Sigmoid colon (tissue), 7 donors: ENCODE data around the gene CNDP1. TPM values are rescaled to one million over a fixed set of nuclear protein-coding genes. Genes with fewer than 3 reads are reported as not detected.

Source experiments
- DNase-seq: peaks from one replicate; pipeline ENCODE4 v3.0.0-alpha.2; 2019
- H3K27ac ChIP-seq, 4 donors: fragments of 200-600 bp; sonication (generic); one replicate each; pipeline ENCODE4 v1.5.1; 2016 to 2019; ENCODE audit warnings: mild to moderate bottlenecking in 1 of 4
- H3K27me3 ChIP-seq, 3 donors: fragments of 200-600 bp; sonication (generic); one replicate each; pipeline ENCODE4 v1.5.1; 2019; ENCODE audit warnings: mild to moderate bottlenecking in 1 of 3
- H3K36me3 ChIP-seq, 4 donors: fragments of 200-600 bp; sonication (generic); one replicate each; pipeline ENCODE4 v1.5.1; 2016 to 2019
- H3K4me1 ChIP-seq, 4 donors: fragments of 200-600 bp; sonication (generic); one replicate each; pipeline ENCODE4 v1.5.1; 2017 to 2019
- H3K4me3 ChIP-seq, 4 donors: fragments of 200-600 bp; sonication (generic); one replicate each; pipeline ENCODE4 v1.5.1; 2017 to 2019; ENCODE audit warnings: mild to moderate bottlenecking in 2 of 4, moderate library complexity in 1 of 4
- H3K9me3 ChIP-seq, 4 donors: fragments of 200-600 bp in 3 of 4; sonication (generic) in 3 of 4; one replicate each; pipeline versions ENCODE4 v1.5.1 to v1.6.1; 2013 to 2019
- EP300 ChIP-seq, 4 donors: sonication (generic); formaldehyde crosslinking; IDR thresholded peaks; one replicate each; pipeline ENCODE4 v1.6.1; 2017; ENCODE audit warnings: antibody characterized with exemption in 4 of 4
- POLR2A ChIP-seq, 2 donors: fragments of 450-650 bp; IDR thresholded peaks; one replicate each; pipeline ENCODE4 v1.6.1; 2016; ENCODE audit warnings: antibody characterized with exemption in 2 of 2, mild to moderate bottlenecking in 2 of 2, moderate library complexity in 2 of 2
- POLR2AphosphoS5 ChIP-seq, 4 donors: sonication (generic); formaldehyde crosslinking; IDR thresholded peaks; one replicate each; pipeline ENCODE4 v1.6.1; 2017; ENCODE audit warnings: antibody characterized with exemption in 4 of 4
- WGBS, 2 donors: extraction: QIAGEN DNeasy Blood & Tissue Kit; methylation state at CpG; one replicate each; pipeline ENCODE4 v1.1.7; 2013; 5-methylcytosine and 5-hydroxymethylcytosine counted together
- intact Hi-C: fragments of 100-400 bp; cut with DNase I; formaldehyde crosslinking; loops from one replicate; pipeline ENCODE4 v1.15.1; 2023
- polyA plus RNA-seq, 3 donors: library from polyadenylated mRNA; stranded (reverse); fragments of 200-250 nt; gene quantifications; one replicate each; pipeline ENCODE4 v1.2.3, GENCODE V29; 2013
- total RNA-seq, 4 donors: library from RNA; depleted of rRNA; stranded (reverse); fragments of >200 nt; gene quantifications; one replicate each; pipeline ENCODE4 v1.1.0, GENCODE V29; 2016
- TF ChIP-seq, protein P1 (sequence below), 4 experiments: fragments of 450-650 bp in 3 of 4; fragments of 200-600 bp in 1 of 4; IDR thresholded peaks; one replicate each; pipeline ENCODE4 v1.5.1; 2016 to 2019; ENCODE audit warnings: antibody characterized with exemption in 4 of 4, mild to moderate bottlenecking in 3 of 4, moderate library complexity in 2 of 4
- donor health status: healthy with polysubstance abuse.
- donor health status: Bipolar disorder and iron deficiency.
- donor health status: healthy.

Gene CNDP1
- total and polyA plus RNA-seq, 7 donors = 0.10 to 0.60 TPM; not detected in 5

DNA sequence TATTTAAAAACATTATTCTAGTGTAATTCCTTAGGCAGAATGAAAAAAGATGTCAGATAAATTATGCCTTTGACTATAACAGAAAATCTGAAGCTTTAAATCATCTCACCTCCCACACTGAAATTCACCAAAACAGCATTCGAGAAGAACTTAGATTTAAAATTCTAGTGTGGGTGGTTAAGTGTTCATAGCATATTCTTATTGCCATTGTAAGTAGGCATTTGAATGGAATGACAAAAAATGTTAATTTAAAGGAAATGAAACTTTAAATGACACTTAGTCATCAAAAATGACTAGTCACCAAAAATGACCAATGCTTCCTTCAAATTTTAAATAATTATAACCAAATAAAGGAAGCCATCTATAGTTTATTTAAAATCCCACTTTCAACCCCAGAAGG, 56.4 kb downstream of the CNDP1 start:
- DNase-seq = no peak
- H3K4me1 ChIP-seq = peaks cover 0 to 6% (median 6%) of the 10 kb centered on the region in 4 donors

GRCh38 chr18:74595431-74595830, 61.1 kb downstream of the CNDP1 start:
- H3K4me1 ChIP-seq = peaks cover 0 to 37% (median 30%) of the 10 kb centered on the region in 4 donors
- DNase-seq = no peak
- no peaks in the 10 kb centered on the region for H3K9me3 ChIP-seq
- no peak overlapping the region for H3K27ac ChIP-seq
- no peaks in the 10 kb centered on the region for H3K27me3 ChIP-seq
- H3K36me3 ChIP-seq = peaks cover 0 to 12% (median 2%) of the 10 kb centered on the region in 4 donors
- TF ChIP-seq POLR2AphosphoS5 (IDR thresholded peaks at IDR 0.05) (no peak), EP300 (IDR thresholded peaks at IDR 0.05) (no peak), POLR2A (IDR thresholded peaks at IDR 0.05) (no peak)
- TF ChIP-seq, protein P1, sequence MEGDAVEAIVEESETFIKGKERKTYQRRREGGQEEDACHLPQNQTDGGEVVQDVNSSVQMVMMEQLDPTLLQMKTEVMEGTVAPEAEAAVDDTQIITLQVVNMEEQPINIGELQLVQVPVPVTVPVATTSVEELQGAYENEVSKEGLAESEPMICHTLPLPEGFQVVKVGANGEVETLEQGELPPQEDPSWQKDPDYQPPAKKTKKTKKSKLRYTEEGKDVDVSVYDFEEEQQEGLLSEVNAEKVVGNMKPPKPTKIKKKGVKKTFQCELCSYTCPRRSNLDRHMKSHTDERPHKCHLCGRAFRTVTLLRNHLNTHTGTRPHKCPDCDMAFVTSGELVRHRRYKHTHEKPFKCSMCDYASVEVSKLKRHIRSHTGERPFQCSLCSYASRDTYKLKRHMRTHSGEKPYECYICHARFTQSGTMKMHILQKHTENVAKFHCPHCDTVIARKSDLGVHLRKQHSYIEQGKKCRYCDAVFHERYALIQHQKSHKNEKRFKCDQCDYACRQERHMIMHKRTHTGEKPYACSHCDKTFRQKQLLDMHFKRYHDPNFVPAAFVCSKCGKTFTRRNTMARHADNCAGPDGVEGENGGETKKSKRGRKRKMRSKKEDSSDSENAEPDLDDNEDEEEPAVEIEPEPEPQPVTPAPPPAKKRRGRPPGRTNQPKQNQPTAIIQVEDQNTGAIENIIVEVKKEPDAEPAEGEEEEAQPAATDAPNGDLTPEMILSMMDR (IDR thresholded peaks at IDR 0.05) = no peak
- no peak overlapping the region for H3K4me3 ChIP-seq
- intact Hi-C loops = loop anchor here (5.0 kb wide), 1 partner anchor 612 kb away; the partner anchor contains the start of gene PTGR3

More for the DNA sequence above, 56.4 kb downstream of the CNDP1 start:
- WGBS, 2 donors = 68 to 85% methylated on average over 1 of the region's 1 CpG
- Histone ChIP-seq H3K27me3 (peaks cover 0 to 4% (median 0%) of the 10 kb centered on the region in 3 donors), H3K9me3 (no peaks in the 10 kb centered on the region), H3K27ac (no peak overlapping the region), H3K4me3 (no peak overlapping the region), H3K36me3 (peaks cover 0 to 12% (median 2%) of the 10 kb centered on the region in 4 donors)
- intact Hi-C loops = no loop called here
- TF ChIP-seq POLR2AphosphoS5 (IDR thresholded peaks at IDR 0.05) (no peak), EP300 (IDR thresholded peaks at IDR 0.05) (no peak), POLR2A (IDR thresholded peaks at IDR 0.05) (no peak)
- TF ChIP-seq, protein P1 (IDR thresholded peaks at IDR 0.05) = no peak

GRCh38 chr18:74597034-74597661, 62.8 kb downstream of the CNDP1 start:
- Histone ChIP-seq H3K9me3 (no peaks in the 10 kb centered on the region), H3K27me3 (no peaks in the 10 kb centered on the region), H3K36me3 (peaks cover 0 to 12% (median 2%) of the 10 kb centered on the region in 4 donors), H3K4me1 (peaks cover 0 to 41% (median 30%) of the 10 kb centered on the region in 4 donors), H3K27ac (peak overlapping the region; percentile 92 to 99 (median 96)), H3K4me3 (peak overlapping the region; percentile 56 to 97 (median 78))
- TF ChIP-seq EP300 (IDR thresholded peaks at IDR 0.05) = peak in 1 of 4 donors; percentile 16
- TF ChIP-seq, protein P1 (IDR thresholded peaks at IDR 0.05) = no peak
- TF ChIP-seq POLR2A (IDR thresholded peaks at IDR 0.05) = no peak
- peak in 1 of 4 donors; percentile 29 for TF ChIP-seq POLR2AphosphoS5 (IDR thresholded peaks at IDR 0.05)
- intact Hi-C loops = loop anchor here (2.0 to 5.0 kb wide), 3 partner anchors 100 to 1754 kb away; partner anchors contain the start of genes CNDP2 and PTGR3
- peak; percentile 87 for DNase-seq
- 0 to 1% methylated on average over 41 of the region's 41 CpGs for whole genome bisulfite sequencing, 2 donors

DNA sequence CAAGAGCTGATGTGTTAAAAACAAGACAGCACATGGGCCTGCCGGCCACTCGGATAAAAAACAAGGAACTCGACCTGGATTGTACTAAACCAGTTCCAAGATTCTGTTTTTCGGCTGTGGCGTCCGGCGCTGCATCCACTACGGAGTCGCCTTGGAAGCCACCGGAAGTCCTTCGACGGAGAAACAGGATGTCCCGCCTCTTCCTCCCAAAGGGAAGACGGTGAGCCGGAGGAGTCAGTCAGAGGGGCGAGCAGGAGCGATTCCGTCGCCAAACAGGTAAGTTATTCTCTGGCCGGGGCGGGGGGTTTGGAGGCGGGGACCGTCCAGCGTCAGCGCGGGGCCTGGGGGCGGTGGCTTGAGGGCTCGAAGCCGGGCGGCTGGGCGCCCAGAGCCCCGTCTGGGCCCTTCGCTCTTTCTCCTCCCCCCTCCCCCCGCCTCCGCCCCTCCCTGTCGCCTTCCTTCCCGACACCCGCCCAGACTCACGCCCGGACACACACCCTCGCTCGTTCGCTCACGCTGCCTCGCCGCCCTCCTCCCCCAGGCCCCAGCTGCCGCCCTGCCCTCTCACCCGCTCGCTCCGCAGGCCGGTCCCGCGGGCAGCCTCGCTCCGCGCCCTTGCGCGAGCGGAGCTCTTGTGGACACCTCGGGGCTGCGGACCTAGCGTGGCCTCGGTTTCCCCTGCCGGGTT, 63.5 kb downstream of the CNDP1 start, which contains the start of gene ZNF407:
Gene ZNF407 (plus strand): TSS at position 209 of the 688 bp plus-strand sequence. CDS start 33,150 bp downstream, outside the sequence.
- Histone ChIP-seq H3K27me3 (no peaks in the 10 kb centered on the region), H3K36me3 (peaks cover 0 to 9% (median 1%) of the 10 kb centered on the region in 4 donors), H3K4me3 (peak within 1 kb of the TSS; percentile 56 to 97 (median 78)), H3K4me1 (peaks cover 0 to 41% (median 30%) of the 10 kb centered on the region in 4 donors), H3K9me3 (no peaks in the 10 kb centered on the region), H3K27ac (peak within 1 kb of the TSS; percentile 92 to 99 (median 96))
- DNase-seq = peak; percentile 93
- intact Hi-C loops = loop anchor here (2.0 to 5.0 kb wide), 3 partner anchors 101 to 1753 kb away; partner anchors contain the start of genes CNDP2 and PTGR3
- TF ChIP-seq, protein P1 (IDR thresholded peaks at IDR 0.05) = no peak
- TF ChIP-seq POLR2A (IDR thresholded peaks at IDR 0.05) (peak in 1 of 2 donors; percentile 21), POLR2AphosphoS5 (IDR thresholded peaks at IDR 0.05) (peak; percentile 40 to 92 (median 64)), EP300 (IDR thresholded peaks at IDR 0.05) (no peak)
- 1% methylated on average over 64 of the region's 64 CpGs for WGBS, 2 donors
